ENCODE measurements around the gene ULK3.
"Not testable (repeated sequence)": the region's sequence is repeated elsewhere in the genome, so short reads cannot be mapped to it uniquely, and the experiment has no call there.

The ULK3 gene

GRCh38 chr15:74889883-74890664 is 47.1 kb upstream of the ULK3 start, which contains the start of gene MPI:
Gene MPI (plus strand): TSS chr15:74890042. CDS start chr15:74890074, 32 bp downstream.
- no peaks in the 10 kb centered on the region for H3K27me3 ChIP-seq (ENCODE audit: insufficient read depth, low read depth)
- TF ChIP-seq CTCF (conservative IDR thresholded peaks at IDR 0.05; ENCODE audit: low read depth, low read length), result no peak
- H2AFZ ChIP-seq (ENCODE audit: low read depth), result peak within 1 kb of the TSS; percentile 82
- no peaks in the 10 kb centered on the region for H4K20me1 ChIP-seq (ENCODE audit: insufficient read depth)
- no peaks in the 10 kb centered on the region; the same call in 1 of the 2 replicates for H3K36me3 ChIP-seq (ENCODE audit: insufficient read depth)
- peak within 1 kb of the TSS; percentile 66 for H3K4me2 ChIP-seq
- H3K4me3 ChIP-seq (IDR thresholded peaks at IDR 0.05; ENCODE audit: insufficient read depth, low read depth, low read length), result no peak within 1 kb of the TSS
- H3K4me1 ChIP-seq (ENCODE audit: low read depth, poor library complexity, severe bottlenecking), result peaks cover 14% of the 10 kb centered on the region
- H3K79me2 ChIP-seq (ENCODE audit: insufficient read depth, low read depth), result no peaks in the 10 kb centered on the region
- H3K27ac ChIP-seq, result 0 out of 2 replicates have a peak within 1 kb of the TSS, but pooled peaks have one; percentile 25
- H3K9ac ChIP-seq, result peak within 1 kb of the TSS; percentile 83

- peaks cover 14% of the 10 kb centered on the region for H3K4me1 ChIP-seq (ENCODE audit: low read depth, poor library complexity, severe bottlenecking)
- H3K36me3 ChIP-seq (ENCODE audit: insufficient read depth), result no peaks in the 10 kb centered on the region; the same call in 1 of the 2 replicates
- H4K20me1 ChIP-seq (ENCODE audit: insufficient read depth), result no peaks in the 10 kb centered on the region
- H3K79me2 ChIP-seq (ENCODE audit: insufficient read depth, low read depth), result no peaks in the 10 kb centered on the region
- peak overlapping the region; percentile 66; the same call in 1 of the 2 replicates for H3K4me2 ChIP-seq
- H2AFZ ChIP-seq (ENCODE audit: low read depth), result peak overlapping the region; percentile 82
- no peak overlapping the region for H3K27ac ChIP-seq
- no peak for TF ChIP-seq CTCF (conservative IDR thresholded peaks at IDR 0.05; ENCODE audit: low read depth, low read length)
- peak overlapping the region; percentile 83 for H3K9ac ChIP-seq
- no peak overlapping the region for H3K4me3 ChIP-seq (IDR thresholded peaks at IDR 0.05; ENCODE audit: insufficient read depth, low read depth, low read length)
- H3K27me3 ChIP-seq (ENCODE audit: insufficient read depth, low read depth), result no peaks in the 10 kb centered on the region
Observed at GRCh38 chr15:74889390-74889882, 46.5 kb upstream of the ULK3 start.

- H3K4me1 ChIP-seq (ENCODE audit: low read depth, poor library complexity, severe bottlenecking), result peaks cover 14% of the 10 kb centered on the region
- no peak for TF ChIP-seq CTCF (conservative IDR thresholded peaks at IDR 0.05; ENCODE audit: low read depth, low read length)
- H3K27me3 ChIP-seq (ENCODE audit: insufficient read depth, low read depth), result no peaks in the 10 kb centered on the region
- no peak overlapping the region for H2AFZ ChIP-seq (ENCODE audit: low read depth)
- H3K4me2 ChIP-seq, result no peak overlapping the region
- H3K79me2 ChIP-seq (ENCODE audit: insufficient read depth, low read depth), result no peaks in the 10 kb centered on the region
- no peak overlapping the region for H3K9ac ChIP-seq
- H3K4me3 ChIP-seq (IDR thresholded peaks at IDR 0.05; ENCODE audit: insufficient read depth, low read depth, low read length), result no peak overlapping the region
- no peaks in the 10 kb centered on the region for H4K20me1 ChIP-seq (ENCODE audit: insufficient read depth)
- no peaks in the 10 kb centered on the region; the same call in 1 of the 2 replicates for H3K36me3 ChIP-seq (ENCODE audit: insufficient read depth)
- H3K27ac ChIP-seq, result no peak overlapping the region
Observed at GRCh38 chr15:74888716-74889115, 45.8 kb upstream of the ULK3 start.

- not testable (repeated sequence) for H3K27me3 ChIP-seq (ENCODE audit: insufficient read depth, low read depth); H2AFZ ChIP-seq (ENCODE audit: low read depth); H3K27ac ChIP-seq; H3K4me3 ChIP-seq (IDR thresholded peaks at IDR 0.05; ENCODE audit: insufficient read depth, low read depth, low read length); H3K9ac ChIP-seq; H3K79me2 ChIP-seq (ENCODE audit: insufficient read depth, low read depth); H3K4me2 ChIP-seq; H3K36me3 ChIP-seq (ENCODE audit: insufficient read depth); H4K20me1 ChIP-seq (ENCODE audit: insufficient read depth)
- H3K4me1 ChIP-seq (ENCODE audit: low read depth, poor library complexity, severe bottlenecking), result peaks cover 13% of the 10 kb centered on the region
Observed at GRCh38 chr15:74887537-74888193, 44.7 kb upstream of the ULK3 start.

Data from KMS-11 (cell line).